ENCODE measurements around the gene LGALS12.

DNA sequence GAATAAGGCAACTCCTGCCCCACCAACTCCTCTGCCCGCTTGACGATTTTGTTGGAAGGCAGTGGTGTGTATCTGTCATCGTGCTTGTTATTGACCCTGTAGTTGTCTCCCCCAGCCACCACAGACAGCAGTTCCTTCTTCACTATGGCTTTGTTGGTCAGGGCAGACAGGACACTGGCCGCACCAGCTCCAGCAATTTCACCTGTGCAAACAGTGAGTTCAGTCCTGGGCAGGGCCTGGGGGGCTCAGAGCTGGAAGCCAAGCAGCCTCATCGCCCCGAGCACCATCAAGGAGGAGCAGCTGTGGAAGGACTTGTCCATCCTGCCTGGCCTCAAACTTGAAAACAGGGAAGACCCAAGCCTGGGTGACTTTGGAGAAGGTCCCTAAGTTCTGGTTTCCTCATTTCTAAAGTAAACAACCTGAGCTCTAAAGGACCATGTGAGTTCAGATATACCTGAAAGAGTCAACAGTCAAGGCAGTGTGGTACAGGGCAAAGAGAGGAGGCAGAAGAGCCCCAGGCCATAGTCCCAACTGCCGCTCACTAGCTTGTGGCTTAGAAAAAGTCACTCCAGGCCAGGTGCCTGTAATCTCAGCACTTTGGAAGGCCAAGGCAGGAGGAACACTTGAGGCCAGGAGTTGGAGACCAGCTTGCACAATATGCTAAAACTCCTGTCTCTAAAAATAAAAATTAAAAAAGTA, 52.7 kb downstream of the LGALS12 start:
- TF ChIP-seq, protein P1, sequence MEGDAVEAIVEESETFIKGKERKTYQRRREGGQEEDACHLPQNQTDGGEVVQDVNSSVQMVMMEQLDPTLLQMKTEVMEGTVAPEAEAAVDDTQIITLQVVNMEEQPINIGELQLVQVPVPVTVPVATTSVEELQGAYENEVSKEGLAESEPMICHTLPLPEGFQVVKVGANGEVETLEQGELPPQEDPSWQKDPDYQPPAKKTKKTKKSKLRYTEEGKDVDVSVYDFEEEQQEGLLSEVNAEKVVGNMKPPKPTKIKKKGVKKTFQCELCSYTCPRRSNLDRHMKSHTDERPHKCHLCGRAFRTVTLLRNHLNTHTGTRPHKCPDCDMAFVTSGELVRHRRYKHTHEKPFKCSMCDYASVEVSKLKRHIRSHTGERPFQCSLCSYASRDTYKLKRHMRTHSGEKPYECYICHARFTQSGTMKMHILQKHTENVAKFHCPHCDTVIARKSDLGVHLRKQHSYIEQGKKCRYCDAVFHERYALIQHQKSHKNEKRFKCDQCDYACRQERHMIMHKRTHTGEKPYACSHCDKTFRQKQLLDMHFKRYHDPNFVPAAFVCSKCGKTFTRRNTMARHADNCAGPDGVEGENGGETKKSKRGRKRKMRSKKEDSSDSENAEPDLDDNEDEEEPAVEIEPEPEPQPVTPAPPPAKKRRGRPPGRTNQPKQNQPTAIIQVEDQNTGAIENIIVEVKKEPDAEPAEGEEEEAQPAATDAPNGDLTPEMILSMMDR (IDR thresholded peaks at IDR 0.05) = no peak
- TF ChIP-seq POLR2A (IDR thresholded peaks at IDR 0.05) (no peak), POLR2AphosphoS5 (IDR thresholded peaks at IDR 0.05) (no peak), EP300 (IDR thresholded peaks at IDR 0.05) (no peak)

All from suprapubic skin (tissue), 4 donors.